MM.1S (cell line): Measurements from ENCODE around the gene SMIM1.

Experiments used
- EZH2 ChIP-seq: fragments of 300-600 bp; sonication (generic); optimal IDR thresholded peaks from 2 replicates; pipeline ENCODE3; 2017; ENCODE audit warnings: low read depth, mild to moderate bottlenecking, antibody characterized with exemption, low read length, mixed read lengths
- EZH2phosphoT487 ChIP-seq: fragments of 300-600 bp; sonication (generic); IDR thresholded peaks from 2 replicates; pipeline ENCODE4 v1.6.1; 2018; ENCODE audit warnings: antibody characterized with exemption, low read length
- TF ChIP-seq, protein P1 (sequence below): fragments of 300-600 bp; sonication (generic); IDR thresholded peaks from 2 replicates; pipeline ENCODE4 v1.5.1; 2016; ENCODE audit warnings: antibody characterized with exemption, low read length, mixed read lengths

DNA sequence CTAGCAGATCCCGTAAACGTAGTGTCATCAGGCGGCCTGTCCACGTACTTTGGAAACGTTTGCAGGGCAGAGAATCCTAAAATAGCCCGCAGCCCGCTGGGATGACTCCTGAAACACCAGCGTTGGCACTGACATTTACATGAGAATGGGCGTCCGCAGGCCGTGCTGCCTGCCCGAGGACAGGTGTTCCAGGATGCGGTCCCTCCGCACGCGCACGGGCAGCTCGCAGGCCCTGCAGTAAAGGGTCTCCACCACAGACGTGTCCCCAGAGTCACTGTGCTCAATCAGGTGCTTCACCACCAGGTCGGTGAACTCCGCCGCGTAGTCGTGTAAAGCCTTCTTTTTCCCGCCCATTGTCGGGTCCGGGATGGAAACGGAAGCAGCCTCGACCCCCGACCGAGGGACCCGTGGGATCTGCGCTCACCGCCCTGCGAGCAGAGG lies 26.1 kb upstream of the SMIM1 start:
- TF ChIP-seq, protein P1, sequence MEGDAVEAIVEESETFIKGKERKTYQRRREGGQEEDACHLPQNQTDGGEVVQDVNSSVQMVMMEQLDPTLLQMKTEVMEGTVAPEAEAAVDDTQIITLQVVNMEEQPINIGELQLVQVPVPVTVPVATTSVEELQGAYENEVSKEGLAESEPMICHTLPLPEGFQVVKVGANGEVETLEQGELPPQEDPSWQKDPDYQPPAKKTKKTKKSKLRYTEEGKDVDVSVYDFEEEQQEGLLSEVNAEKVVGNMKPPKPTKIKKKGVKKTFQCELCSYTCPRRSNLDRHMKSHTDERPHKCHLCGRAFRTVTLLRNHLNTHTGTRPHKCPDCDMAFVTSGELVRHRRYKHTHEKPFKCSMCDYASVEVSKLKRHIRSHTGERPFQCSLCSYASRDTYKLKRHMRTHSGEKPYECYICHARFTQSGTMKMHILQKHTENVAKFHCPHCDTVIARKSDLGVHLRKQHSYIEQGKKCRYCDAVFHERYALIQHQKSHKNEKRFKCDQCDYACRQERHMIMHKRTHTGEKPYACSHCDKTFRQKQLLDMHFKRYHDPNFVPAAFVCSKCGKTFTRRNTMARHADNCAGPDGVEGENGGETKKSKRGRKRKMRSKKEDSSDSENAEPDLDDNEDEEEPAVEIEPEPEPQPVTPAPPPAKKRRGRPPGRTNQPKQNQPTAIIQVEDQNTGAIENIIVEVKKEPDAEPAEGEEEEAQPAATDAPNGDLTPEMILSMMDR: no peak
- TF ChIP-seq EZH2 (no peak), EZH2phosphoT487 (no peak)
